GOT3 (cell line): ENCODE measurements around the gene CDH2.

ENCODE experiments used
- DNase-seq: peaks from one replicate; lab custom pipeline; 2025; ENCODE audit warnings: mixed read lengths; lab: John Stamatoyannopoulos, UW

CDH2 gene

GRCh38 chr18:28127228-28127627 is 49.7 kb downstream of the CDH2 start:
- DNase-seq, result no peak

- DNase-seq, result no peak
Observed at GRCh38 chr18:28126768-28127167, 50.2 kb downstream of the CDH2 start.

- DNase-seq, result no peak
Observed at GRCh38 chr18:28125051-28125450, 51.9 kb downstream of the CDH2 start.

- DNase-seq, result no peak
Observed at GRCh38 chr18:28124131-28125029, 52.5 kb downstream of the CDH2 start.

- DNase-seq, result no peak
Observed at GRCh38 chr18:28123401-28124030, 53.4 kb downstream of the CDH2 start.

- no peak for DNase-seq
Observed at GRCh38 chr18:28120828-28121515, 56.0 kb downstream of the CDH2 start.

- no peak for DNase-seq
Observed at GRCh38 chr18:28116461-28116860, 60.5 kb downstream of the CDH2 start.

GRCh38 chr18:28115149-28115550 is 61.8 kb downstream of the CDH2 start:
- no peak for DNase-seq

- no peak for DNase-seq
Observed at GRCh38 chr18:28114472-28114871, 62.5 kb downstream of the CDH2 start.

GRCh38 chr18:28113271-28114029 is 63.5 kb downstream of the CDH2 start:
- DNase-seq, result no peak

- no peak for DNase-seq
Observed at GRCh38 chr18:28112056-28112470, 64.9 kb downstream of the CDH2 start.

GRCh38 chr18:28110924-28111323 is 66.0 kb downstream of the CDH2 start:
- no peak for DNase-seq

GRCh38 chr18:28109781-28110560 is 67.0 kb downstream of the CDH2 start:
- no peak for DNase-seq

- DNase-seq, result no peak
Observed at GRCh38 chr18:28108814-28109213, 68.1 kb downstream of the CDH2 start.

- no peak for DNase-seq
Observed at GRCh38 chr18:28108254-28108653, 68.7 kb downstream of the CDH2 start.

GRCh38 chr18:28099237-28099636 is 77.7 kb downstream of the CDH2 start:
- DNase-seq, result no peak

- DNase-seq, result no peak
Observed at GRCh38 chr18:28095631-28096030, 81.3 kb downstream of the CDH2 start.

- DNase-seq, result no peak
Observed at GRCh38 chr18:28095041-28095440, 81.9 kb downstream of the CDH2 start.

- no peak for DNase-seq
Observed at GRCh38 chr18:28091197-28091596, 85.7 kb downstream of the CDH2 start.

GRCh38 chr18:28088477-28088876 is 88.5 kb downstream of the CDH2 start:
- DNase-seq, result no peak
